NT2/D1 (cell line): ENCODE results near the gene SYCP2L.
A peak's percentile ranks its signal among the peaks of the same experiment; 100 is the strongest.
"Not testable (repeated sequence)": the region's sequence is repeated elsewhere in the genome, so short reads cannot be mapped to it uniquely, and the experiment has no call there.

Experiments
- DNase-seq: peaks from one replicate; pipeline ENCODE4 v3.0.0-alpha.2; 2011; ENCODE audit warnings: low read depth, low spot score
- H3K27me3 ChIP-seq: 2 replicates; pipeline ENCODE4 v1.6.0; 2011; ENCODE audit warnings: mild to moderate bottlenecking; ENCODE audit not compliant: insufficient read length, insufficient read depth
- H3K36me3 ChIP-seq: 2 replicates; pipeline ENCODE4 v1.6.1; 2011; ENCODE audit warnings: mild to moderate bottlenecking, low read length, mixed read lengths; ENCODE audit not compliant: insufficient read depth, insufficient read length
- H3K4me1 ChIP-seq: 2 replicates; pipeline ENCODE4 v1.5.1; 2011; ENCODE audit not compliant: insufficient read depth, insufficient read length
- H3K4me3 ChIP-seq: 2 replicates; pipeline ENCODE4 v1.5.1; 2011; ENCODE audit warnings: low read depth; ENCODE audit not compliant: insufficient read length
- H3K9ac ChIP-seq: 2 replicates; pipeline ENCODE4 v1.6.0; 2011; ENCODE audit warnings: low read depth; ENCODE audit not compliant: insufficient read length
- H3K9me3 ChIP-seq: 2 replicates; pipeline ENCODE4 v1.5.1; 2011; ENCODE audit warnings: mild to moderate bottlenecking, low read length; ENCODE audit not compliant: insufficient read depth
- SUZ12 ChIP-seq: IDR thresholded peaks from 2 replicates; pipeline ENCODE4 v1.6.1; 2011; ENCODE audit not compliant: insufficient read length, insufficient read depth; ENCODE audit errors: extremely low read depth
- YY1 ChIP-seq: IDR thresholded peaks from 2 replicates; pipeline ENCODE4 v1.6.1; 2011; ENCODE audit not compliant: insufficient read length, insufficient read depth
- ZNF274 ChIP-seq: IDR thresholded peaks from 2 replicates; pipeline ENCODE4 v1.6.1; 2011; ENCODE audit warnings: mild to moderate bottlenecking, low read depth, low read length

Gene SYCP2L

GRCh38 chr6:10867952-10868351, 18.9 kb upstream of the SYCP2L start:
- H3K4me3 ChIP-seq = no peak overlapping the region
- no peak for TF ChIP-seq YY1
- TF ChIP-seq SUZ12 = no peak
- no peak for TF ChIP-seq ZNF274
- no peaks in the 10 kb centered on the region for H3K9me3 ChIP-seq
- no peaks in the 10 kb centered on the region for H3K36me3 ChIP-seq
- no peaks in the 10 kb centered on the region for H3K27me3 ChIP-seq
- no peaks in the 10 kb centered on the region for H3K4me1 ChIP-seq
- no peak for DNase-seq
- no peak overlapping the region for H3K9ac ChIP-seq

- H3K4me1 ChIP-seq = no peaks in the 10 kb centered on the region
- no peaks in the 10 kb centered on the region for H3K36me3 ChIP-seq
- no peak overlapping the region for H3K9ac ChIP-seq
- no peak for TF ChIP-seq ZNF274
- H3K27me3 ChIP-seq = peaks cover 1% of the 10 kb centered on the region
- H3K4me3 ChIP-seq = no peak overlapping the region
- no peak for DNase-seq
- H3K9me3 ChIP-seq = no peaks in the 10 kb centered on the region
Measured at GRCh38 chr6:10873374-10873773, 13.5 kb upstream of the SYCP2L start.

GRCh38 chr6:10874207-10874606, 12.6 kb upstream of the SYCP2L start:
- DNase-seq = no peak
- Histone ChIP-seq H3K4me3 (no peak overlapping the region), H3K27me3 (peaks cover 9% of the 10 kb centered on the region), H3K4me1 (no peaks in the 10 kb centered on the region), H3K9ac (no peak overlapping the region), H3K36me3 (no peaks in the 10 kb centered on the region), H3K9me3 (no peaks in the 10 kb centered on the region)
- TF ChIP-seq ZNF274 (no peak), YY1 (no peak)

GRCh38 chr6:10875026-10875425, 11.8 kb upstream of the SYCP2L start:
- Histone ChIP-seq H3K9ac (no peak overlapping the region), H3K27me3 (peaks cover 17% of the 10 kb centered on the region), H3K4me1 (no peaks in the 10 kb centered on the region), H3K9me3 (no peaks in the 10 kb centered on the region), H3K36me3 (no peaks in the 10 kb centered on the region), H3K4me3 (no peak overlapping the region)
- no peak for TF ChIP-seq YY1
- TF ChIP-seq SUZ12 = no peak
- TF ChIP-seq ZNF274 = no peak
- DNase-seq = no peak

- DNase-seq = no peak
- H3K27me3 ChIP-seq = peaks cover 37% of the 10 kb centered on the region
- TF ChIP-seq YY1 (no peak), ZNF274 (no peak), SUZ12 (no peak)
- H3K4me3 ChIP-seq = no peak overlapping the region
- H3K9me3 ChIP-seq = no peaks in the 10 kb centered on the region
- no peaks in the 10 kb centered on the region for H3K4me1 ChIP-seq
- no peak overlapping the region for H3K9ac ChIP-seq
- H3K36me3 ChIP-seq = no peaks in the 10 kb centered on the region
Measured at GRCh38 chr6:10877012-10877411, 9.8 kb upstream of the SYCP2L start.

- Histone ChIP-seq H3K4me1 (no peaks in the 10 kb centered on the region), H3K9ac (no peak overlapping the region), H3K9me3 (no peaks in the 10 kb centered on the region), H3K36me3 (no peaks in the 10 kb centered on the region), H3K27me3 (peaks cover 46% of the 10 kb centered on the region), H3K4me3 (no peak overlapping the region)
- no peak for TF ChIP-seq ZNF274
- TF ChIP-seq YY1 = no peak
- TF ChIP-seq SUZ12 = no peak
- DNase-seq = no peak
Measured at GRCh38 chr6:10877871-10878270, 9.0 kb upstream of the SYCP2L start.

- Histone ChIP-seq H3K36me3 (no peaks in the 10 kb centered on the region), H3K9ac (no peak overlapping the region), H3K27me3 (peaks cover 71% of the 10 kb centered on the region), H3K4me1 (no peaks in the 10 kb centered on the region), H3K9me3 (no peaks in the 10 kb centered on the region), H3K4me3 (no peak overlapping the region)
- no peak for DNase-seq
- no peak for TF ChIP-seq SUZ12
Measured at GRCh38 chr6:10880366-10880765, 6.5 kb upstream of the SYCP2L start.

GRCh38 chr6:10882253-10882630, 4.6 kb upstream of the SYCP2L start:
- H3K4me3 ChIP-seq = peak overlapping the region; percentile 55

More at GRCh38 chr6:10882253-10882630, 4.6 kb upstream of the SYCP2L start:
- Histone ChIP-seq H3K9ac (peak overlapping the region; percentile 50), H3K27me3 (peaks cover 75% of the 10 kb centered on the region)
- DNase-seq, H3K9me3 ChIP-seq, H3K4me1 ChIP-seq, H3K36me3 ChIP-seq: not testable (repeated sequence)
